Measurements from ENCODE around the gene MKRN2.
"Not testable (repeated sequence)": the region's sequence is repeated elsewhere in the genome, so short reads cannot be mapped to it uniquely, and the experiment has no call there.

The MKRN2 gene

GRCh38 chr3:12629560-12629959 lies 72.7 kb downstream of the MKRN2 start:
- in situ Hi-C loops (cut with MboI; ENCODE audit: low sequenced_read_pairs) = no loop called here

- in situ Hi-C loops (cut with MboI; ENCODE audit: low sequenced_read_pairs) = no loop called here
These were observed 73.4 kb downstream of the MKRN2 start for GRCh38 chr3:12630292-12630691.

- in situ Hi-C loops (cut with MboI; ENCODE audit: low sequenced_read_pairs) = not testable (repeated sequence)
These were observed 74.0 kb downstream of the MKRN2 start for GRCh38 chr3:12630843-12631242.

- in situ Hi-C loops (cut with MboI; ENCODE audit: low sequenced_read_pairs) = no loop called here
These were observed 75.6 kb downstream of the MKRN2 start for GRCh38 chr3:12632523-12632922.

GRCh38 chr3:12633108-12633507 lies 76.2 kb downstream of the MKRN2 start:
- in situ Hi-C loops (cut with MboI; ENCODE audit: low sequenced_read_pairs) = no loop called here
